ENCODE measurements around the gene DAB2. TPM values are rescaled to one million over a fixed set of nuclear protein-coding genes. Genes with fewer than 3 reads are reported as not detected.

Gene DAB2
- total RNA-seq, 4 donors from 2014 or later: 30.8 to 121 (median 47.4) TPM

- WGBS, 2 donors (ENCODE audit: low coverage in 1 of 2): 0% methylated on average over 1 of the region's 2 CpGs; no CpG with 5 or more reads in 1 of the 2 donors
- H3K4me3 ChIP-seq: peak overlapping the region; percentile 60 to 74
- TF ChIP-seq CTCF (IDR thresholded peaks at IDR 0.05) (no peak), EP300 (IDR thresholded peaks at IDR 0.05) (no peak), POLR2A (IDR thresholded peaks at IDR 0.05) (no peak), POLR2AphosphoS5 (IDR thresholded peaks at IDR 0.05) (no peak)
- peaks cover 29 to 83% (median 32%) of the 10 kb centered on the region in 3 donors for H3K4me1 ChIP-seq
- no peaks in the 10 kb centered on the region for H3K36me3 ChIP-seq
- no peak for ATAC-seq
- H3K27ac ChIP-seq: peak overlapping the region; percentile 82 to 89 (median 88)
- H3K9me3 ChIP-seq: no peaks in the 10 kb centered on the region
- no peaks in the 10 kb centered on the region for H3K27me3 ChIP-seq
Observed at GRCh38 chr5:39423331-39423751, 1.4 kb downstream of the DAB2 start.

- no peak for ATAC-seq
- Histone ChIP-seq H3K9me3 (no peaks in the 10 kb centered on the region), H3K27me3 (no peaks in the 10 kb centered on the region), H3K4me3 (peak overlapping the region; percentile 60 to 74), H3K27ac (peak overlapping the region; percentile 82 to 89 (median 88)), H3K4me1 (peaks cover 29 to 87% (median 32%) of the 10 kb centered on the region in 3 donors), H3K36me3 (no peaks in the 10 kb centered on the region)
- TF ChIP-seq POLR2A (IDR thresholded peaks at IDR 0.05) (no peak), EP300 (IDR thresholded peaks at IDR 0.05) (no peak), POLR2AphosphoS5 (IDR thresholded peaks at IDR 0.05) (no peak), CTCF (IDR thresholded peaks at IDR 0.05) (no peak)
- WGBS, 2 donors (ENCODE audit: low coverage in 1 of 2): 41 to 56% methylated on average over 2 of the region's 2 CpGs
Observed at GRCh38 chr5:39422728-39423285, 2.0 kb downstream of the DAB2 start.

- ATAC-seq: no peak
- TF ChIP-seq POLR2AphosphoS5 (IDR thresholded peaks at IDR 0.05) (no peak), CTCF (IDR thresholded peaks at IDR 0.05) (no peak), POLR2A (IDR thresholded peaks at IDR 0.05) (no peak), EP300 (IDR thresholded peaks at IDR 0.05) (no peak)
- H3K27me3 ChIP-seq: no peaks in the 10 kb centered on the region
- H3K4me1 ChIP-seq: peaks cover 27 to 87% (median 31%) of the 10 kb centered on the region in 3 donors
- WGBS, 2 donors (ENCODE audit: low coverage in 1 of 2): 72 to 80% methylated on average over 3 of the region's 3 CpGs
- peak overlapping the region; percentile 11 to 74 for H3K4me3 ChIP-seq
- no peaks in the 10 kb centered on the region for H3K9me3 ChIP-seq
- H3K27ac ChIP-seq: peak overlapping the region; percentile 82 to 89 (median 88)
- H3K36me3 ChIP-seq: peaks cover 0 to 7% of the 10 kb centered on the region in 2 donors
Observed at GRCh38 chr5:39422036-39422606, 2.7 kb downstream of the DAB2 start.

GRCh38 chr5:39420482-39421145 lies 4.2 kb downstream of the DAB2 start:
- peak; percentile 54 for ATAC-seq
- Histone ChIP-seq H3K4me3 (peak overlapping the region in 1 of 2 donors; percentile 74), H3K27me3 (no peaks in the 10 kb centered on the region), H3K36me3 (peaks cover 0 to 9% of the 10 kb centered on the region in 2 donors), H3K4me1 (peaks cover 19 to 84% (median 26%) of the 10 kb centered on the region in 3 donors), H3K9me3 (no peaks in the 10 kb centered on the region), H3K27ac (peak overlapping the region; percentile 67 to 89 (median 85))
- TF ChIP-seq POLR2AphosphoS5 (IDR thresholded peaks at IDR 0.05): peak; percentile 54
- TF ChIP-seq POLR2A (IDR thresholded peaks at IDR 0.05): peak in 1 of 2 donors; percentile 19
- TF ChIP-seq CTCF (IDR thresholded peaks at IDR 0.05): no peak
- TF ChIP-seq EP300 (IDR thresholded peaks at IDR 0.05): no peak
- 39 to 47% methylated on average over 4 to 6 of the region's 6 CpGs for WGBS, 2 donors (ENCODE audit: low coverage in 1 of 2)

Measured in gastroesophageal sphincter (tissue), 4 donors.